Ovary (tissue), 10 donors: ENCODE results near the gene OR4A16. TPM values are rescaled to one million over a fixed set of nuclear protein-coding genes. Genes with fewer than 3 reads are reported as not detected.

Experiments
- DNase-seq, 5 donors: peaks; one replicate each; pipeline ENCODE4 v3.0.0-alpha.2; 2019 to 2020
- H3K27ac ChIP-seq, 2 donors: fragments of 200-600 bp; one replicate each; pipeline versions ENCODE4 v1.5.1 to v1.8.0; 2019 to 2022
- H3K27me3 ChIP-seq: fragments of 200-600 bp; one replicate; pipeline ENCODE4 v1.8.0; 2022
- H3K36me3 ChIP-seq: fragments of 200-600 bp; sonication (generic); one replicate; pipeline ENCODE4 v1.5.1; 2019
- H3K4me1 ChIP-seq: one replicate; pipeline ENCODE4 v1.8.1; 2013; ENCODE audit warnings: mild to moderate bottlenecking, moderate library complexity; ENCODE audit not compliant: insufficient read depth
- H3K4me3 ChIP-seq: fragments of 200-600 bp; sonication (generic); one replicate; pipeline ENCODE4 v1.5.1; 2017
- H3K9me3 ChIP-seq, 2 donors: fragments of 200-600 bp in 1 of 2; sonication (generic) in 1 of 2; one replicate each; pipeline versions ENCODE4 v1.5.1 to v1.8.1; 2013 to 2019; ENCODE audit warnings: mild to moderate bottlenecking in 1 of 2, moderate library complexity in 1 of 2
- EP300 ChIP-seq: sonication (generic); formaldehyde crosslinking; IDR thresholded peaks from one replicate; pipeline ENCODE4 v1.6.1; 2017; ENCODE audit warnings: antibody characterized with exemption
- POLR2A ChIP-seq: fragments of 450-650 bp; IDR thresholded peaks from one replicate; pipeline ENCODE4 v1.6.1; 2017; ENCODE audit warnings: antibody characterized with exemption, mild to moderate bottlenecking, moderate library complexity
- WGBS, 3 donors: extraction: QIAGEN DNeasy Blood & Tissue Kit in 1 of 3; methylation state at CpG; one replicate each; pipeline versions ENCODE4 v1.1.5 to v1.1.7; 2013 to 2017; 5-methylcytosine and 5-hydroxymethylcytosine counted together
- intact Hi-C, 4 donors: fragments of 100-400 bp; cut with DNase I; formaldehyde crosslinking; loops; one replicate each; pipeline versions ENCODE4 v1.11.0 to v1.15.1; 2022 to 2023
- long read RNA-seq, 3 donors: library from polyadenylated mRNA in 2 of 3; unstranded in 2 of 3; transcript quantifications; one replicate each; pipeline ENCODE4 v2.0.0 and lab custom pipeline, GENCODE V29; 2021 to 2026
- polyA plus RNA-seq, 2 donors: library from polyadenylated mRNA; stranded (reverse); fragments of 200-250 nt in 1 of 2; fragments of 350-450 nt in 1 of 2; fragmentation: Illumina TruSeq in 1 of 2; extraction: RNeasy Lipid Tissue Mini Kit (QIAGEN cat#74804) in 1 of 2; gene quantifications; one replicate each; pipeline ENCODE4 v1.2.3, GENCODE V29; 2013 to 2014
- total RNA-seq, 7 donors: library from RNA; depleted of rRNA in 2 of 7; stranded (reverse); fragments of >200 nt in 2 of 7; fragmentation: NEBNext Ultra II Directional in 3 of 7; extraction: Animal tissue kit (Norgen Biotek cat#: 25700) in 3 of 7; gene quantifications; one replicate each; pipeline versions ENCODE4 v1.1.0 to v1.2.4, GENCODE V29; 2016 to 2023
- TF ChIP-seq, protein P1 (sequence below), 3 donors: fragments of 450-650 bp in 2 of 3; fragments of 200-600 bp in 1 of 3; IDR thresholded peaks; one replicate each; pipeline versions ENCODE4 v1.5.1 to v1.8.0; 2016 to 2022; ENCODE audit warnings: antibody characterized with exemption in 3 of 3, mild to moderate bottlenecking in 1 of 3
- donor health status: DM: no; HTN: no; CAD: no; lungs with moderate emphysema.
- donor health status: DM: no; HTN: no; CAD: no.
- donor health status: Bipolar disorder and iron deficiency.
- donor health status: DM: yes; HTN: yes; CAD: no.
- donor health status: DM: no; HTN: no; CAD: no.
- donor health status: DM: yes; HTN: yes; CAD: no.

OR4A16 gene, protein sequence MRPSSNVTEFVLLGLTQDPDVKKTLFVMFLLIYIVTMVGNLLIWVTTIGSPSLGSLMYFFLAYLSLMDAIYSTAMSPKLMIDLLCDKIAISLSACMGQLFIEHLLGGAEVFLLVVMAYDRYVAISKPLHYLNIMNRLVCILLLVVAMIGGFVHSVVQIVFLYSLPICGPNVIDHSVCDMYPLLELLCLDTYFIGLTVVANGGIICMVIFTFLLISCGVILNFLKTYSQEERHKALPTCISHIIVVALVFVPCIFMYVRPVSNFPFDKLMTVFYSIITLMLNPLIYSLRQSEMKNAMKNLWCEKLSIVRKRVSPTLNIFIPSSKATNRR
- total RNA-seq (not detected), polyA plus RNA-seq (not detected)
- long read RNA-seq, donor 1 = 0 reads
- long read RNA-seq, donor 2 = 0 reads
- long read RNA-seq, donor 3 = 0 reads

DNA sequence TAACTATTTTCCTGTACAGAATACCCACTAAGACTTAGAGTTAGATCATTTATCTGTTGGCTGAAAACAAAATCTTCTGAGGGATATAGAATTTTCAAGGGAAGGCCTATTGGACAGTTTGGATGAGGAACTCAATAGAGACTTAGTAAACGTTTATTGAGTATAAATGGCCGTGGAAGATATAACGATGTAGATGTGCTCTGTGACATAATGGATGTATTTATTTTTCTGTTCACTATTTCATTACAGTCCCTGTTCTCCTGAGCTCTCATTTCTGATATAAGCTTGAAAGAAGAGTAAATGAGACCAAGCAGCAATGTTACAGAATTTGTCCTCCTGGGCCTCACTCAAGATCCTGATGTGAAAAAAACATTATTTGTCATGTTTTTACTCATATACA is at the start of gene OR4A16:
Gene OR4A16 (plus strand): TSS at position 301 of the 400 bp plus-strand sequence. CDS start 0 bp downstream, at position 301.
- intact Hi-C loops = no loop called here
- WGBS, 3 donors = 75 to 83% (median 77%) methylated on average over 3 of the region's 3 CpGs
- Histone ChIP-seq H3K36me3 (no peaks in the 10 kb centered on the region), H3K27ac (no peak within 1 kb of the TSS), H3K4me3 (no peak within 1 kb of the TSS), H3K4me1 (no peaks in the 10 kb centered on the region), H3K9me3 (no peaks in the 10 kb centered on the region), H3K27me3 (no peaks in the 10 kb centered on the region)
- TF ChIP-seq, protein P1, sequence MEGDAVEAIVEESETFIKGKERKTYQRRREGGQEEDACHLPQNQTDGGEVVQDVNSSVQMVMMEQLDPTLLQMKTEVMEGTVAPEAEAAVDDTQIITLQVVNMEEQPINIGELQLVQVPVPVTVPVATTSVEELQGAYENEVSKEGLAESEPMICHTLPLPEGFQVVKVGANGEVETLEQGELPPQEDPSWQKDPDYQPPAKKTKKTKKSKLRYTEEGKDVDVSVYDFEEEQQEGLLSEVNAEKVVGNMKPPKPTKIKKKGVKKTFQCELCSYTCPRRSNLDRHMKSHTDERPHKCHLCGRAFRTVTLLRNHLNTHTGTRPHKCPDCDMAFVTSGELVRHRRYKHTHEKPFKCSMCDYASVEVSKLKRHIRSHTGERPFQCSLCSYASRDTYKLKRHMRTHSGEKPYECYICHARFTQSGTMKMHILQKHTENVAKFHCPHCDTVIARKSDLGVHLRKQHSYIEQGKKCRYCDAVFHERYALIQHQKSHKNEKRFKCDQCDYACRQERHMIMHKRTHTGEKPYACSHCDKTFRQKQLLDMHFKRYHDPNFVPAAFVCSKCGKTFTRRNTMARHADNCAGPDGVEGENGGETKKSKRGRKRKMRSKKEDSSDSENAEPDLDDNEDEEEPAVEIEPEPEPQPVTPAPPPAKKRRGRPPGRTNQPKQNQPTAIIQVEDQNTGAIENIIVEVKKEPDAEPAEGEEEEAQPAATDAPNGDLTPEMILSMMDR (IDR thresholded peaks at IDR 0.05) = no peak
- no peak for DNase-seq

DNA sequence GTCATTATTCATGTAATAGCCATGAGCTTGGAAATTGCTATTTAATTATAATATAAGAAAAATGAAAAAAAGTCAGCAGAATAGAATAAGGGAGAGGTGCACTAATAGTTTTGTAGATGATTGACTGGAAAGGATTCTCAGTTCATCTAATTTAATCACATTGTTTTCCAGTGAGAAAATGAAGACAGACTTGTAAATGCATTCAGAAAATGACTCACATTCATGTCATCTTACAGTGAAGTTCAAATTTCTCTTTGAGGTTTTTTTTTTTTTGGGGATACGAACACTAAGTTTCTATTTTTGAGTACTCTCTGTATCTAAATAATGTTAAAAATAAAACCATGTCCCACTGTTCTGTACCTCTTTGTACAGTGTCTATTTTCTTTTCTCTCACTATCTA is 18.5 kb upstream of the OR4A16 start:
- TF ChIP-seq EP300 = no peak
- no peak for TF ChIP-seq POLR2A
- TF ChIP-seq, protein P1 (IDR thresholded peaks at IDR 0.05) = no peak
- H3K27ac ChIP-seq = no peak overlapping the region
- H3K4me3 ChIP-seq = no peak overlapping the region
- WGBS, 3 donors = 60 to 79% (median 61%) methylated on average over 1 of the region's 1 CpG
- intact Hi-C loops = no loop called here
- no peaks in the 10 kb centered on the region for H3K27me3 ChIP-seq
- H3K4me1 ChIP-seq = no peaks in the 10 kb centered on the region
- DNase-seq = no peak
- H3K9me3 ChIP-seq = no peaks in the 10 kb centered on the region
- no peaks in the 10 kb centered on the region for H3K36me3 ChIP-seq

DNA sequence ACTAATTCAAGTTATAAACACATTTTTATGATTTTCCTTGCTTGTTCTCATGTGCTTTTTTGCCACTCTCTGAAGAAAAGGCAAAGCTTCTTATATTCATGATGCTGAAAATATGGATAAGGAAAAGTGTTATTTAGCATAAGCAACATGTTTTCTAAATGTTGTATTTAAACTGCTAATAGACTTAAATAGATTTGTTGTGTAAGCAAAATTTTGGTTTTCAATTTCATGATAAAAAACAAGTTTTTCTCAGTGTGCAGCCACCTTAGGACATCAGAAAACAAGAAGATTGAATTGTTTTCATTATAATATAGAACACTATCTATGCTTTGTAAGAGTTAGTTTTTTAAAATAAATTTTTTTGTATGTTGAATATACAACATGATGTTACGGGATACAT is 2.3 kb downstream of the OR4A16 start:
- H3K4me1 ChIP-seq = no peaks in the 10 kb centered on the region
- 92 to 93% (median 93%) methylated on average over 1 of the region's 1 CpG for WGBS, 3 donors
- TF ChIP-seq POLR2A = no peak
- TF ChIP-seq, protein P1 (IDR thresholded peaks at IDR 0.05) = no peak
- no peaks in the 10 kb centered on the region for H3K9me3 ChIP-seq
- H3K27me3 ChIP-seq = no peaks in the 10 kb centered on the region
- no peak overlapping the region for H3K4me3 ChIP-seq
- no peak overlapping the region for H3K27ac ChIP-seq
- DNase-seq = no peak
- no peaks in the 10 kb centered on the region for H3K36me3 ChIP-seq
- intact Hi-C loops = no loop called here

DNA sequence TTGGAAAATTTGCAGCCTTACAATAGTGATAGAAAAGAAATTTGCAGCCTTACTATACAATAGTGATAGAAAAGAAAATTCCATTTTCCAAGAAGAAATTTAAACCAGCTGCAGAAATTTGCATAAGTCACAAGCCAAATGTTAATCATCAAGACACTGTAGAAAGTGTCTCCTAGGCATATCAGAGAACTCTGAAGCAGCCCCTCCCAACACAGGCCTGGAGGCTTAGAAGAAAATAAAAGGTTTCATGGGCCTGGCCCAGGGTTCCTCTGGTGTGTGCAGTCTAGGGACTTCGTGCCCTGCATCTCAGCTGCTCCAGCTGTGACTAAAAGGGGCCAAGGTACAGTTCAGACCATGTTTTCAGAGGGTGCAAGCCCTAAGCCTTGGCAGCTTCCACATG is 6.0 kb downstream of the OR4A16 start:
- Histone ChIP-seq H3K27ac (no peak overlapping the region), H3K36me3 (no peaks in the 10 kb centered on the region), H3K4me1 (no peaks in the 10 kb centered on the region), H3K4me3 (no peak overlapping the region), H3K27me3 (no peaks in the 10 kb centered on the region), H3K9me3 (no peaks in the 10 kb centered on the region)
- intact Hi-C loops = no loop called here
- TF ChIP-seq POLR2A = no peak
- TF ChIP-seq, protein P1 (IDR thresholded peaks at IDR 0.05) = no peak
- no peak for TF ChIP-seq EP300
- no peak for DNase-seq
- 5 to 13% (median 6%) methylated on average over 1 of the region's 1 CpG for WGBS, 3 donors
